Thoracic aorta endothelial cell (primary cell): ENCODE measurements around the gene PTPN18. TPM values are rescaled to one million over a fixed set of nuclear protein-coding genes. Genes with fewer than 3 reads are reported as not detected.

ENCODE experiments used
- small RNA-seq: library from RNA; depleted of rRNA; stranded (forward); fragments of <200 nt; gene quantifications from one replicate; pipeline ENCODE3, GENCODE V24; 2012
- total RNA-seq: library from RNA; depleted of rRNA; stranded (reverse); fragments of >200 nt; gene quantifications from 2 replicates; pipeline ENCODE4 v1.2.3, GENCODE V29; 2012

PTPN18 gene, protein sequence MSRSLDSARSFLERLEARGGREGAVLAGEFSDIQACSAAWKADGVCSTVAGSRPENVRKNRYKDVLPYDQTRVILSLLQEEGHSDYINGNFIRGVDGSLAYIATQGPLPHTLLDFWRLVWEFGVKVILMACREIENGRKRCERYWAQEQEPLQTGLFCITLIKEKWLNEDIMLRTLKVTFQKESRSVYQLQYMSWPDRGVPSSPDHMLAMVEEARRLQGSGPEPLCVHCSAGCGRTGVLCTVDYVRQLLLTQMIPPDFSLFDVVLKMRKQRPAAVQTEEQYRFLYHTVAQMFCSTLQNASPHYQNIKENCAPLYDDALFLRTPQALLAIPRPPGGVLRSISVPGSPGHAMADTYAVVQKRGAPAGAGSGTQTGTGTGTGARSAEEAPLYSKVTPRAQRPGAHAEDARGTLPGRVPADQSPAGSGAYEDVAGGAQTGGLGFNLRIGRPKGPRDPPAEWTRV
- 23.3 and 48.5 TPM in 2 replicates for total RNA-seq

GRCh38 chr2:130355578-130356431 is at the start of gene PTPN18:
Gene PTPN18, plus strand, starts transcription at chr2:130356056. Its CDS starts 52 bp downstream, at chr2:130356108.

DNA sequence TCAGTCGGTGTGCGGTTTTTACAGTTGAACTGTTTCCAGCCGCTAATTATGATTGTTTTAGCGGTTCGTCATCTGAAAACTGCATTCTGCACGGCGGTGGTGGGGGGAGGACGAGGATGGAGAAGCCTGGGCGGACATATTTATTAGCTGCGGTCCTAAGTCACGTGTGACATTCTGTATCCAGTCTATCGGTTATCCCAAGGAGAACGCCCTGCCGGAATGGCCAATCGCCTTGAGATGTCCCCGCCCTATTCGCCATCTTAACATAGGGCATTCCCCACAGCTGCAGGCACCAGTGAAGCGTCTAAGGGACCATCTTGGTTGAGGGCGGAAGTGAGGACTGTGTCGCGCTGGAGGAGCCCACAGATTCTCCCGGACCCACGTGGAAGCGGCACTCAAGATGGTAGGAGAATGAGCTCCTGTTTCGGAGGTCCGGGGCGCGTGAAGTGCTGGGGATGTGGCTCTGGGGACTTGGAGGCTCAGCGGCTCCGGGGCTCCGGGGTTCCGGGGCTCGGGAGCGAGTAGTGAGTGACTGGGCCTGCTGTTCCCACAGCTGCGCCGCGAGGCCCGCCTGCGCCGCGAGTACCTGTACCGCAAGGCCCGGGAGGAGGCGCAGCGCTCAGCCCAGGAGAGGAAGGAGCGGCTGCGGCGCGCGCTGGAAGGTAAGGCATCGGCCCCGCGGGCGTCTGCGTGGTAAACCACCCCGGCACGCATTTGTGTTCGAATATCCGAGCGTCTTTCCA is 13.2 kb upstream of the PTPN18 start, which contains the start of gene IMP4:
TSS of gene IMP4 (plus strand) at position 365 of the 743 bp plus-strand sequence. CDS start at position 401, 36 bp downstream.

Small RNA genes lying within 50 kb of the gene (small RNA-seq; reads per million reads assigned to genes)
- gene AC132479.1, result not detected

Other genes with a start within 250 kb of the PTPN18 start
- gene POTEF, start 226.8 kb upstream of the PTPN18 start, total RNA-seq, result 0.13 TPM in 1 of 2 replicates, not detected in the other
- gene CCDC74B, start 210.9 kb upstream of the PTPN18 start, total RNA-seq, result 0.66 and 0.86 TPM in 2 replicates
- 29.5 and 44.8 TPM in 2 replicates for gene SMPD4, start 174.5 kb upstream of the PTPN18 start, total RNA-seq
- gene MZT2B, start 173.8 kb upstream of the PTPN18 start, total RNA-seq, result 85.7 and 109 TPM in 2 replicates
- gene TUBA3E, start 157.6 kb upstream of the PTPN18 start, total RNA-seq, result not detected in 2 replicates
- gene IMP4, start 13.2 kb upstream of the PTPN18 start, total RNA-seq, result 98.8 and 114 TPM in 2 replicates
- gene POTEI, start 153.3 kb downstream of the PTPN18 start, total RNA-seq, result 0.07 and 0.66 TPM in 2 replicates
- not detected in 2 replicates for gene CFC1B, start 165.2 kb downstream of the PTPN18 start, total RNA-seq
- gene CFC1, start 243.5 kb downstream of the PTPN18 start, total RNA-seq, result not detected in 2 replicates